Mucosa of stomach (tissue), 1 donor: ENCODE data around the gene PRDM15.

ENCODE experiments used
- H3K27me3 ChIP-seq: one replicate; pipeline ENCODE4 v1.7.0; 2013; ENCODE audit warnings: mild to moderate bottlenecking, low read length; ENCODE audit not compliant: control insufficient read depth, insufficient read depth
- H3K36me3 ChIP-seq: one replicate; pipeline ENCODE4 v1.7.0; 2013; ENCODE audit warnings: low read length; ENCODE audit not compliant: control insufficient read depth, insufficient read depth
- H3K4me1 ChIP-seq: one replicate; pipeline ENCODE4 v1.7.0; 2013; ENCODE audit warnings: mild to moderate bottlenecking, low read length; ENCODE audit not compliant: control insufficient read depth, insufficient read depth
- H3K4me3 ChIP-seq: one replicate; pipeline ENCODE4 v1.7.0; 2013; ENCODE audit warnings: low read length
- H3K9ac ChIP-seq: one replicate; pipeline ENCODE4 v1.7.0; 2013; ENCODE audit warnings: mild to moderate bottlenecking, low read length, moderate library complexity
- H3K9me3 ChIP-seq: one replicate; pipeline ENCODE4 v1.7.0; 2013; ENCODE audit warnings: mild to moderate bottlenecking, low read length, moderate library complexity; ENCODE audit not compliant: control insufficient read depth
- donor health status: Pancreatic carcinoma.

Gene PRDM15

GRCh38 chr21:41891132-41891531, 12.0 kb upstream of the PRDM15 start:
- Histone ChIP-seq H3K36me3 (no peaks in the 10 kb centered on the region), H3K9ac (no peak overlapping the region), H3K4me3 (no peak overlapping the region), H3K9me3 (no peaks in the 10 kb centered on the region), H3K4me1 (no peaks in the 10 kb centered on the region), H3K27me3 (no peaks in the 10 kb centered on the region)

GRCh38 chr21:41890355-41890754, 11.2 kb upstream of the PRDM15 start:
- H3K27me3 ChIP-seq, result no peaks in the 10 kb centered on the region
- H3K9me3 ChIP-seq, result no peaks in the 10 kb centered on the region
- no peak overlapping the region for H3K4me3 ChIP-seq
- H3K9ac ChIP-seq, result no peak overlapping the region
- no peaks in the 10 kb centered on the region for H3K36me3 ChIP-seq
- H3K4me1 ChIP-seq, result peaks cover 3% of the 10 kb centered on the region

DNA sequence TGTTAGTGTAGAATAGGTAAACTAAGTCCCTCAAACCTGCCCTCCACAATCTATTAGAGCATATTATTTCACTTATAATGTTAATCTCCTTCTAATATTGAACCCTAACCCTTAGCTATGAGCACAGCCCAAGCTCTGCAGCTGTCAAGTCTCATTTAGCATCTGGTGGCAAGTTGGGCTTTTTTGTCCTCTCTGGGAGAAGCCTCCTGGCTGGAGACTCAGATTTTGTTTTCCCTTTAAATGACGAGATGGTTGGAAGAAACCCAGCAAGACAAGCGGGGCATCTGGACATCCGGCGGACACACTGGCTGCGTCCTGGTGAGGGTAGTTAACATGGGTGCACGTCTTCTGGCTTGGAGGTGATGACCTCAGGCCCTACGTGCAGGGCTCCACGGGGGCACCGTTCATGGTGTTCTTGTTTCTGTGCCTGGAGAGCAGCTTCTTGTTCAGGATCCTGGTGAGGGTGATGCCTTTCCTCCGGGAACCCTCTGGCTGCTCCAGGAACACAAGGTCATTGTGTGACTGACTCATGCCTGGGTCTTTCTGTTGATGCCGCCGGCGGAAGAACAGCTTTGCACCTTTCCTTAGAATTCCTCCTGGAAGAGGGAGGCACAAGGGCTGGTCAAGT, 9.7 kb upstream of the PRDM15 start:
- no peaks in the 10 kb centered on the region for H3K36me3 ChIP-seq
- no peaks in the 10 kb centered on the region for H3K9me3 ChIP-seq
- no peak overlapping the region for H3K4me3 ChIP-seq
- H3K27me3 ChIP-seq, result no peaks in the 10 kb centered on the region
- H3K9ac ChIP-seq, result no peak overlapping the region
- H3K4me1 ChIP-seq, result peaks cover 7% of the 10 kb centered on the region

GRCh38 chr21:41887667-41888066, 8.5 kb upstream of the PRDM15 start:
- peaks cover 7% of the 10 kb centered on the region for H3K4me1 ChIP-seq
- no peak overlapping the region for H3K9ac ChIP-seq
- no peaks in the 10 kb centered on the region for H3K36me3 ChIP-seq
- H3K4me3 ChIP-seq, result no peak overlapping the region
- H3K27me3 ChIP-seq, result no peaks in the 10 kb centered on the region
- no peaks in the 10 kb centered on the region for H3K9me3 ChIP-seq

- no peaks in the 10 kb centered on the region for H3K27me3 ChIP-seq
- no peaks in the 10 kb centered on the region for H3K36me3 ChIP-seq
- peaks cover 7% of the 10 kb centered on the region for H3K4me1 ChIP-seq
- no peak overlapping the region for H3K9ac ChIP-seq
- H3K9me3 ChIP-seq, result no peaks in the 10 kb centered on the region
- no peak overlapping the region for H3K4me3 ChIP-seq
Observed at GRCh38 chr21:41886328-41886727, 7.2 kb upstream of the PRDM15 start.

GRCh38 chr21:41885341-41886024, 6.3 kb upstream of the PRDM15 start:
- Histone ChIP-seq H3K9ac (no peak overlapping the region), H3K36me3 (no peaks in the 10 kb centered on the region), H3K9me3 (no peaks in the 10 kb centered on the region), H3K4me3 (no peak overlapping the region), H3K4me1 (peaks cover 7% of the 10 kb centered on the region), H3K27me3 (no peaks in the 10 kb centered on the region)

DNA sequence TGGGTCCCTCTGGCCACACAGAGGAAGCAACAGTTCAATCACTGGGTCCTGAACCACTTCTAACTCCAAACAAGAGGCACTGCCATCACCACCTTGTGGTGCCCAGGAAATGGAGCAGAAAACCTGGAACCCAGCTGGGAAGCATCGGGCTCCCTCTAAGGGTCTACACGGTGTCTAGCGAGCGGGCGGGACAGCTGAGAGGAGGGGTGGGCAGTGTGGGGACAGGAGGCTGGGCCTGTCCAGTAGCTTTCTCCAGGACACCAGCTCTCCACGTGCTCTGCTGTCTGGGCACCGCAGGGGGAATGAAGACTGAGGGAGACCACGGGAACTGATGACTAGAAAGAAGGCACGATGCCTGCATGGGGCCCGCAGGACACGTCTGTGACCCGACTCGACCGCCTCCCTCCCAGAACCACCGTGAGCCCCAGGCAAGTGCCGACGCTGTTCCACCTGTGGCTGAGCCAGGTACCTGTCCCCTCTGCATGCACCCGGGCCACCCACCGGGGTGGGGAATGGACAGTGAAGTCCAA, 5.4 kb upstream of the PRDM15 start:
- Histone ChIP-seq H3K9ac (no peak overlapping the region), H3K9me3 (no peaks in the 10 kb centered on the region), H3K27me3 (no peaks in the 10 kb centered on the region), H3K36me3 (no peaks in the 10 kb centered on the region), H3K4me3 (no peak overlapping the region), H3K4me1 (peaks cover 13% of the 10 kb centered on the region)

- no peaks in the 10 kb centered on the region for H3K9me3 ChIP-seq
- peaks cover 15% of the 10 kb centered on the region for H3K4me1 ChIP-seq
- H3K36me3 ChIP-seq, result no peaks in the 10 kb centered on the region
- H3K9ac ChIP-seq, result no peak overlapping the region
- no peak overlapping the region for H3K4me3 ChIP-seq
- no peaks in the 10 kb centered on the region for H3K27me3 ChIP-seq
Observed at GRCh38 chr21:41883582-41883981, 4.4 kb upstream of the PRDM15 start.

DNA sequence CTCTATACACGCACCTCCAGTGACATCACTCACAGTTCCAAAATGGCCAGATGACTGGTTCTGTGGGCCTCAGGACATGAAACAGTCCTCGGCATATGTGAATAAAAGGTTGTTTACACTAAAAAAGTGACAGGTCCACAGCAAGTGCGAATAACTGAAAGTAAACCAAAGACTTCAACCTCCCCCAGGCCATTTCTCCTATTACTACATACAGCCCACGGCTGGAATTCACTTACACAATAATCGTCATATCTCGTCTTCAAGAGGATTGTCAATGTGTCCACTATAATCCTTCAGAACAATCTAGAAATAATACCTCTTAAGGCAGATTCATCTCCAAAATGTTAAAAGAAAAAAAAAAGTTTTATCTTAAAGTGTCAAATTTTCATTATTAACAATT, 1.9 kb upstream of the PRDM15 start:
- no peaks in the 10 kb centered on the region for H3K36me3 ChIP-seq
- no peaks in the 10 kb centered on the region for H3K27me3 ChIP-seq
- H3K9ac ChIP-seq, result no peak overlapping the region
- no peak overlapping the region for H3K4me3 ChIP-seq
- no peaks in the 10 kb centered on the region for H3K9me3 ChIP-seq
- H3K4me1 ChIP-seq, result peaks cover 15% of the 10 kb centered on the region

DNA sequence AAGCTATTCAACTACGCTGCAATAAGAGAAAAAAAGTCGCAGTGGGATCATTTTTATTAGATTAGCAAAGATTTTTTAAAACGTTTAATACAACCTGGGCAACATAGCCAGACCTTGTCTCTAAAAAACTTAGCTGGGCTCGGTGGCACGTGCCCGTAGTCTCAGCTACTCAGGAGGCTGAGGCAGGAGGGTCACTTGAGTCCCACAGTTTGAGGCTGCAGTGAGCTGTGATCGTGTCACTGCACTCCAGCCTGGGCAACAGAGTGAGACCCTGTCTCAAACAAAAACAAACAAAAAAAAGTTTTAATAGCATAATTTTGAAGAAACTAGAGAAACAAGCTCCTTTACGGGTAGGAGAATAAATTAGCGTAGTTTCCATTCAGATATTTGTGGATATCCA, 1.0 kb upstream of the PRDM15 start:
- no peak overlapping the region for H3K9ac ChIP-seq
- no peaks in the 10 kb centered on the region for H3K9me3 ChIP-seq
- no peaks in the 10 kb centered on the region for H3K27me3 ChIP-seq
- H3K4me1 ChIP-seq, result peaks cover 10% of the 10 kb centered on the region
- H3K4me3 ChIP-seq, result no peak overlapping the region
- no peaks in the 10 kb centered on the region for H3K36me3 ChIP-seq

GRCh38 chr21:41878831-41879189, 334 bp downstream of the PRDM15 start:
- no peaks in the 10 kb centered on the region for H3K9me3 ChIP-seq
- no peaks in the 10 kb centered on the region for H3K36me3 ChIP-seq
- peaks cover 7% of the 10 kb centered on the region for H3K4me1 ChIP-seq
- no peaks in the 10 kb centered on the region for H3K27me3 ChIP-seq
- H3K9ac ChIP-seq, result peak overlapping the region; percentile 86
- peak overlapping the region; percentile 91 for H3K4me3 ChIP-seq

GRCh38 chr21:41877901-41878830, 978 bp downstream of the PRDM15 start:
- H3K9me3 ChIP-seq, result no peaks in the 10 kb centered on the region
- H3K36me3 ChIP-seq, result no peaks in the 10 kb centered on the region
- H3K4me3 ChIP-seq, result peak overlapping the region; percentile 91
- H3K9ac ChIP-seq, result peak overlapping the region; percentile 86
- H3K27me3 ChIP-seq, result no peaks in the 10 kb centered on the region
- peaks cover 7% of the 10 kb centered on the region for H3K4me1 ChIP-seq
